Mammary epithelial cell (primary cell): ENCODE data around the gene ARHGEF5.

Source experiments
- CTCF ChIP-seq, 2 donors: IDR thresholded peaks in 1 of 2; conservative IDR thresholded peaks in 1 of 2; 2 replicates each; pipeline ENCODE4 v1.5.1; 2011 to 2012; ENCODE audit warnings: inconsistent platforms in 2 of 2, low read length in 2 of 2, mild to moderate bottlenecking in 2 of 2, control low read depth in 1 of 2, low read depth in 1 of 2; ENCODE audit not compliant: insufficient read depth in 1 of 2; ENCODE audit errors: extremely low read depth in 1 of 2
- EZH2 ChIP-seq: IDR thresholded peaks from 2 replicates; pipeline ENCODE4 v1.6.1; 2012; ENCODE audit warnings: low read length, inconsistent platforms, borderline replicate concordance

- TF ChIP-seq CTCF (conservative IDR thresholded peaks at IDR 0.05 in 1 of 2, IDR thresholded peaks at IDR 0.05 in 1 of 2; ENCODE audit: extremely low read depth in 1 of 2, insufficient read depth in 1 of 2, low read depth in 1 of 2, low read length in 2 of 2) (no peak), EZH2 (no peak)
These were observed 48.5 kb downstream of the ARHGEF5 start, which contains the start of gene NOBOX for GRCh38 chr7:144403649-144404061.
